HEK293T (cell line): Measurements from ENCODE around the gene PDCD1LG2.

ENCODE experiments used
- ARNT ChIP-seq: fragments of 450-650 bp; IDR thresholded peaks from 2 replicates; pipeline ENCODE4 v1.6.1; 2017; ENCODE audit warnings: mild to moderate bottlenecking
- CTBP1 ChIP-seq: fragments of 450-650 bp; IDR thresholded peaks from 2 replicates; pipeline ENCODE4 v1.6.1; 2016; ENCODE audit warnings: borderline replicate concordance
- ELF4 ChIP-seq: fragments of 450-650 bp; IDR thresholded peaks from 2 replicates; pipeline ENCODE4 v1.6.1; 2017; ENCODE audit warnings: antibody characterized with exemption
- FOXK2 ChIP-seq: fragments of 450-650 bp; IDR thresholded peaks from 2 replicates; pipeline ENCODE4 v1.6.1; 2016; ENCODE audit warnings: mild to moderate bottlenecking
- FOXM1 ChIP-seq: fragments of 450-650 bp; IDR thresholded peaks from 2 replicates; pipeline ENCODE4 v1.6.1; 2017; ENCODE audit warnings: mild to moderate bottlenecking, borderline replicate concordance
- HDGF ChIP-seq: fragments of 450-650 bp; IDR thresholded peaks from 2 replicates; pipeline ENCODE4 v1.6.1; 2017; ENCODE audit warnings: antibody characterized with exemption, borderline replicate concordance
- L3MBTL2 ChIP-seq: fragments of 450-650 bp; conservative IDR thresholded peaks from 2 replicates; pipeline ENCODE4 v1.6.1; 2016; ENCODE audit warnings: mild to moderate bottlenecking
- LEF1 ChIP-seq: fragments of 450-650 bp; IDR thresholded peaks from 2 replicates; pipeline ENCODE4 v1.6.1; 2017; ENCODE audit warnings: mild to moderate bottlenecking, borderline replicate concordance
- NFRKB ChIP-seq: fragments of 450-650 bp; IDR thresholded peaks from 2 replicates; pipeline ENCODE4 v1.6.1; 2016; ENCODE audit warnings: mild to moderate bottlenecking, moderate library complexity
- SP1 ChIP-seq: fragments of 450-650 bp; IDR thresholded peaks from 2 replicates; pipeline ENCODE4 v1.6.1; 2017
- SUZ12 ChIP-seq: fragments of 450-650 bp; IDR thresholded peaks from 2 replicates; pipeline ENCODE4 v1.6.1; 2016; ENCODE audit warnings: mild to moderate bottlenecking
- TARDBP ChIP-seq: fragments of 450-650 bp; IDR thresholded peaks from 2 replicates; pipeline ENCODE4 v1.6.1; 2016
- ZNF384 ChIP-seq: fragments of 450-650 bp; IDR thresholded peaks from 2 replicates; pipeline ENCODE4 v1.6.1; 2016
- TF ChIP-seq, protein P1 (sequence below): fragments of 450-650 bp; IDR thresholded peaks from 2 replicates; pipeline ENCODE4 v1.6.1; 2016

DNA sequence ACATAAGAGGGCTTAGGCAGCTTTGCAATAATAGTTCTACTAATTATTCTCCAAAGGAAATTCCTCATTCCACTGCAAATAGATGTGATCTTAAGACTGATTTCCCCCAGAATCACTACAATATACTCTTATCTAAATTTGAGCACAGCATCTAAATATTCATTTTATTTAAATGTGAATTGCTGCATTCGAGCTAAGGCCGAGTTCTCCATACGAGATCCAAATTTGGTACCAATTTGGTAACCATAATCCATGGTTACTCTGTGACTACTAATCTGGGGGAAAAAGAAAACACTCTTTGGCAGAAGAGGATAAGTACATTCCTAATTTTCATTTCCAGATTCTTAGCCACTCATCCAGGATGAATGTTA is 98.9 kb downstream of the PDCD1LG2 start:
- TF ChIP-seq HDGF = no peak
- no peak for TF ChIP-seq SUZ12
- TF ChIP-seq SP1 = no peak
- no peak for TF ChIP-seq FOXK2
- no peak for TF ChIP-seq TARDBP
- TF ChIP-seq L3MBTL2 = no peak
- TF ChIP-seq ELF4 = no peak
- no peak for TF ChIP-seq ARNT
- TF ChIP-seq LEF1 = no peak
- no peak for TF ChIP-seq ZNF384
- TF ChIP-seq NFRKB = no peak
- TF ChIP-seq FOXM1 = no peak
- TF ChIP-seq CTBP1 = no peak
- TF ChIP-seq, protein P1, sequence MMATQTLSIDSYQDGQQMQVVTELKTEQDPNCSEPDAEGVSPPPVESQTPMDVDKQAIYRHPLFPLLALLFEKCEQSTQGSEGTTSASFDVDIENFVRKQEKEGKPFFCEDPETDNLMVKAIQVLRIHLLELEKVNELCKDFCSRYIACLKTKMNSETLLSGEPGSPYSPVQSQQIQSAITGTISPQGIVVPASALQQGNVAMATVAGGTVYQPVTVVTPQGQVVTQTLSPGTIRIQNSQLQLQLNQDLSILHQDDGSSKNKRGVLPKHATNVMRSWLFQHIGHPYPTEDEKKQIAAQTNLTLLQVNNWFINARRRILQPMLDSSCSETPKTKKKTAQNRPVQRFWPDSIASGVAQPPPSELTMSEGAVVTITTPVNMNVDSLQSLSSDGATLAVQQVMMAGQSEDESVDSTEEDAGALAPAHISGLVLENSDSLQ = no peak
